T-cell (primary cell): Measurements from ENCODE around the gene ZKSCAN5. TPM values are rescaled to one million over a fixed set of nuclear protein-coding genes. Genes with fewer than 3 reads are reported as not detected.
"Not testable (repeated sequence)": the region's sequence is repeated elsewhere in the genome, so short reads cannot be mapped to it uniquely, and the experiment has no call there.

Experiments used
- ATAC-seq, 4 experiments: fragments of 200-7000 bp in 3 of 4; fragments of 150-1000 bp in 1 of 4; cut with Tn5 transposase; replicated peaks in 1 of 4; 1 replicate in 3 of 4; 2 replicates in 1 of 4; pipeline ENCODE4 v1.10.0; 2021; ENCODE audit warnings: moderate library complexity in 3 of 4, mild to moderate bottlenecking in 2 of 4, moderate number of reproducible peaks in 1 of 4
- CTCF ChIA-PET, 2 donors: fragments of 300-600 bp; sonication (Branson Sonifier 250); formaldehyde crosslinking; loops; one replicate each; lab custom pipeline; 2022; ENCODE audit warnings: antibody characterized with exemption in 2 of 2; lab: Charles Lee
- POLR2A ChIA-PET, 2 donors: fragments of 300-600 bp; sonication (Branson Sonifier 250); formaldehyde crosslinking; loops; one replicate each; lab custom pipeline; 2022; ENCODE audit warnings: antibody characterized with exemption in 2 of 2; lab: Charles Lee
- DNase-seq, 35 experiments: peaks; one replicate each; pipeline versions ENCODE4 v3.0.0 to v3.0.0-alpha.2; 2013 to 2023
- H3K27ac ChIP-seq: one replicate; pipeline ENCODE4 v1.5.1; 2013; ENCODE audit warnings: low read length
- H3K27me3 ChIP-seq, 2 experiments: replicated peaks in 1 of 2; 1 replicate in 1 of 2; 2 replicates in 1 of 2; pipeline versions ENCODE4 v1.6.1 to v1.7.0; 2013; ENCODE audit warnings: low read length in 1 of 2, mixed read lengths in 1 of 2; ENCODE audit not compliant: control insufficient read depth in 2 of 2, insufficient read depth in 2 of 2; ENCODE audit errors: extremely low read depth in 1 of 2
- H3K36me3 ChIP-seq, 2 donors: 1 replicate in 1 of 2; 2 replicates in 1 of 2; pipeline versions ENCODE4 v1.6.1 to v1.7.0; 2013; ENCODE audit warnings: low read length in 1 of 2; ENCODE audit not compliant: control insufficient read depth in 2 of 2, insufficient read depth in 1 of 2; ENCODE audit errors: extremely low read depth in 1 of 2
- H3K4me1 ChIP-seq, 2 experiments: 1 replicate in 1 of 2; 2 replicates in 1 of 2; pipeline versions ENCODE4 v1.6.1 to v1.7.0; 2013; ENCODE audit warnings: low read length in 2 of 2, mixed read lengths in 1 of 2; ENCODE audit not compliant: insufficient read depth in 2 of 2, control insufficient read depth in 1 of 2; ENCODE audit errors: extremely low read depth in 1 of 2
- H3K4me3 ChIP-seq, 2 donors: 1 replicate in 1 of 2; 2 replicates in 1 of 2; pipeline versions ENCODE4 v1.5.1 to v1.7.0; 2013; ENCODE audit warnings: mild to moderate bottlenecking in 2 of 2, low read length in 1 of 2, moderate library complexity in 1 of 2; ENCODE audit not compliant: control insufficient read depth in 1 of 2; ENCODE audit errors: extremely low read depth in 1 of 2
- H3K9me3 ChIP-seq: 2 replicates; pipeline ENCODE4 v1.7.0; 2013
- H3K27ac Mint-ChIP-seq, 2 donors: one replicate each; pipeline ENCODE4 v1.8.0; 2020 to 2021; ENCODE audit warnings: mild to moderate bottlenecking in 2 of 2, mixed read lengths in 2 of 2
- H3K27me3 Mint-ChIP-seq, 2 donors: one replicate each; pipeline ENCODE4 v1.8.0; 2021 to 2022; ENCODE audit warnings: mixed read lengths in 2 of 2
- H3K36me3 Mint-ChIP-seq: one replicate; pipeline ENCODE4 v1.8.0; 2021; ENCODE audit warnings: mixed read lengths
- H3K4me1 Mint-ChIP-seq, 3 donors: one replicate each; pipeline ENCODE4 v1.8.0; 2020 to 2022; ENCODE audit warnings: mixed read lengths in 3 of 3, mild to moderate bottlenecking in 1 of 3
- H3K4me3 Mint-ChIP-seq, 3 donors: one replicate each; pipeline ENCODE4 v1.8.0; 2020 to 2022; ENCODE audit warnings: mild to moderate bottlenecking in 3 of 3, mixed read lengths in 3 of 3, moderate library complexity in 3 of 3
- H3K9me3 Mint-ChIP-seq, 3 donors: one replicate each; pipeline ENCODE4 v1.8.0; 2020 to 2022; ENCODE audit warnings: mixed read lengths in 3 of 3
- WGBS: methylation state at CpG from one replicate; pipeline ENCODE4 v1.1.5; 2013; ENCODE audit warnings: missing lambda C conversion rate; ENCODE audit not compliant: insufficient coverage; 5-methylcytosine and 5-hydroxymethylcytosine counted together
- total RNA-seq, 35 experiments: library from RNA in 6 of 35; stranded (reverse) in 6 of 35; fragments of 120-200 nt in 1 of 35; gene quantifications; one replicate each; pipeline versions ENCODE4 v1.2.1 to v1.2.4 and lab custom pipeline; 2013 to 2026

ZKSCAN5 gene
- total RNA-seq, 5 donors from 2014 or later (not counting 1 experiment from before 2014, with no cell fraction given): 5.4 to 9.1 (median 8.2) TPM

DNA sequence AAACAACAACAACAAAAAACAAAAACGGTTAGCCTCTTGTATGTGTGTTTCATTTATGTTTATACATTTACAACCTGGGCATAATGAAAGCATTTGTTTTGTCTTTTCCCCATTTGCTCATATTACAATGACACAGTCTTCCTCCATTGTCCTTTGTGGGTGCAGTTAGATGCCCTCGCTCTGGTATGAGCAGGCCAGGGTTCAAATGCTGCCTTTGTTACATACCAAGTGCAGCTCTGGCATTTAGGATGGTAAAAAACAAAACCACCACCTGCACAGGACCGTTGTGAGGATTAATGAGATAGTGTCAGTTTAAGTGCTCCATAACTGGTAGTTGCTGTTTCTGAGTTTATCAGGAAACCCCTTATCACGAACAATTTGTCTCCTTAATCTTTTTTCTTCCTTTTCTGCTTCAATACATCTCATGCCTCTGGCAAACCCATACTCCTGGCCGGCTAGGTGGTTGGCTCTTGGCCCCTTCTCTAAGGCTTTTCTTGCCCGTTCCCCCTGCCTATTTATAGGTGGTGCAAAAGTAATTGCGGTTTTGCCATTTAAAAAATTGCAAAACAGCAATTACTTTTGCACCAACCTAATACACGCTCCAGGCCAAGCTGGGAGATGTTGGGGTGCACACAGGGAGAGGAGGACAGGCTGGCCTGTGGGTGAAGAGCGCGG, 75.0 kb downstream of the ZKSCAN5 start:
- Histone ChIP-seq H3K4me1 (peaks cover 0 to 15% of the 10 kb centered on the region in 2 experiments), H3K4me3 (peak overlapping the region; percentile 63 to 86), H3K27me3 (no peaks in the 10 kb centered on the region), H3K27ac (peak overlapping the region; percentile 6), H3K9me3 (no peaks in the 10 kb centered on the region), H3K36me3 (no peaks in the 10 kb centered on the region)
- no peaks in the 10 kb centered on the region for H3K36me3 Mint-ChIP-seq
- CTCF ChIA-PET: interaction anchor here in 1 of 2 donors (0.5 to 0.9 kb wide), 2 partner anchors 157 to 171 kb away, joined by 3 read pairs; partner anchors contain the start of gene PDAP1
- POLR2A ChIA-PET: interaction anchor here in 1 of 2 donors (0.6 kb wide), 1 partner anchor 8 kb away, joined by 4 read pairs; no protein-coding TSS in a partner anchor
- peaks cover 12 to 15% (median 14%) of the 10 kb centered on the region in 3 donors for H3K4me1 Mint-ChIP-seq
- ATAC-seq (no peak), DNase-seq (no peak)
- peak overlapping the region; percentile 82 to 91 (median 91) for H3K4me3 Mint-ChIP-seq
- no peaks in the 10 kb centered on the region for H3K9me3 Mint-ChIP-seq
- WGBS: 56% methylated on average over 3 of the region's 10 CpGs
- no peaks in the 10 kb centered on the region for H3K27me3 Mint-ChIP-seq
- peak overlapping the region; percentile 71 to 72 for H3K27ac Mint-ChIP-seq

DNA sequence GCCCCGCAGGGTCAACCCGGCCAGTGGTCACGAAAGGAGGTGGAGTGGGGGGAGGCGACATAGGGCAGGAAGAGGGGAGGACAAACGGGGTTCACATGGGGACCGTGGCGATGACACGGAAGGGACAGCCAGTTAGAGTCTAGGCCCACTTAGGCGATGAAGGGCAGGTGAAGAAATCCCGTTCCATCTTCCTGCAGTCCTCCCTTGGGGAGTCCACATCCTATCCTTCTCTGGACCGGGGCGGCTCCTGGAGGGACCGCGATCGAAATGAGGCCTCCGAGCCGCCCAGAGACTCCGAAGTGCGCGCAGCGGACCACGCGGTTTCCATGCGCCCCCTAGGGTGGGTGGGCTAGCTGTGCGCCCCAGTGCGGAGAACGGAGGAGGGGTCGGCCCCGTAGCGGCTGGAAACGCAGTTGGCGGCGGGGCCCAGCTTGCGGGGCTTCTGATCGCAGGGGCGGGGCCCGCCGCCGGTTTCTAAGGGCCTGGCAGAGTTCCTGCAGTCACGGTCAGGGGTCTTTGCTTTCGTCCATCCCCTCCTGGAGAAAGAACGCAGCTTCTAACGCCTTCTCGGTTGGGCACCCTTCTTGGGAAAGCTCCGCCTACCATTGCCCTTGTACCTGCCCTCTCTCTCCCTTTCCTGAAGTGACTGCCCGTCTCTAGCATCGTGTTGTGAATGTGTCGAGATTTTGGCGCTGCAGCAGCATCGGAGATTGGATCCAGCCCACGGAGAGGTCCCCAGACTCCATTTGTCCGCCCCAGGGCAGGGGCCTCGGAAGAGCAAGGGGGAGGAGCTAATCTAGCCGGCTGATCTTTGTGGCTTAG, 75.7 kb downstream of the ZKSCAN5 start:
- H3K27ac Mint-ChIP-seq: peak overlapping the region; percentile 76 to 81

DNA sequence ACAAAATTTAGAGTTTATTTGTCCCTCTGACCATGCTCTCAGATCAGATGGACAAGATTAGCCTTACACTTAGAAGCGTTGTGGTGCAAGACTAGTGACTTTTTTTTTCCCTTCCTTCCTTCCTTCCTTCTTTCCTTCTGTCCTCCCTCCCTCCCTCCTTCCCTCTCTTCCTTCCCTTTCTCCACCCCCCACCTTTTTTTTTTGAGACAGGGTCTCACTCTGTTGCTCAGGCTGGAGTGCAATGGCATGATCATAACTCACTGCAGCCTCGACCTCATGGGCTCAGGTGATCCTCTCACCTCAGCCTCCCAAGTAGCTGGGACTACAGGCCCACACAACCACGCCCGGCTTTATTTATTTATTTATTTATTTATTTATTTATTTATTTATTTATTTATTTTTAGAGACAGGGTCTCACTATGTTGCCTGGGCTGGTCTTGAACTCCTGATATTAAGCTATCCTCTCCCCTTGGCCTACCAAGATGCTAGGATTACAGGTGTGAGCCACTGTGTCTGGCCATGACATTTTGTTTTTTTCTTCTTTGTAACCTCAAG, 76.4 kb downstream of the ZKSCAN5 start:
- H3K27me3 ChIP-seq, H3K36me3 Mint-ChIP-seq, H3K9me3 ChIP-seq, DNase-seq, ATAC-seq, H3K9me3 Mint-ChIP-seq, H3K36me3 ChIP-seq, H3K27me3 Mint-ChIP-seq: not testable (repeated sequence)
- no CpG with 5 or more reads among the region's 4 CpGs for WGBS
- Mint-ChIP-seq H3K27ac (peak overlapping the region; percentile 76 to 81), H3K4me1 (peaks cover 12 to 15% (median 14%) of the 10 kb centered on the region in 3 donors), H3K4me3 (peak overlapping the region; percentile 82 to 91 (median 91))
- H3K4me3 ChIP-seq: peak overlapping the region; percentile 63 to 86
- ChIA-PET POLR2A (interaction anchor here (0.6 to 0.7 kb wide), 3 partner anchors 36 to 257 kb away, joined by 3 to 7 read pairs (median 4); partner anchors contain the start of gene ZSCAN25 (in 1 of the 2)), CTCF (interaction anchor here in 1 of 2 donors (0.5 kb wide), 1 partner anchor 21 kb away, joined by 4 read pairs; no protein-coding TSS in a partner anchor)
- H3K4me1 ChIP-seq: peaks cover 0 to 15% of the 10 kb centered on the region in 2 experiments
- peak overlapping the region; percentile 39 for H3K27ac ChIP-seq

More for the DNA sequence above, 75.7 kb downstream of the ZKSCAN5 start:
- H3K36me3 Mint-ChIP-seq: no peaks in the 10 kb centered on the region
- Histone ChIP-seq H3K4me1 (peaks cover 0 to 15% of the 10 kb centered on the region in 2 experiments), H3K27ac (peak overlapping the region; percentile 39), H3K36me3 (no peaks in the 10 kb centered on the region), H3K27me3 (no peaks in the 10 kb centered on the region), H3K4me3 (peak overlapping the region; percentile 63 to 86), H3K9me3 (no peaks in the 10 kb centered on the region)
- POLR2A ChIA-PET: interaction anchor here (0.6 to 0.7 kb wide), 4 partner anchors 9 to 257 kb away, joined by 3 to 7 read pairs (median 4); partner anchors contain the start of gene ZSCAN25 (in 1 of the 2)
- peaks cover 12 to 15% (median 14%) of the 10 kb centered on the region in 3 donors for H3K4me1 Mint-ChIP-seq
- peak; percentile 83 to 90 (median 85) for ATAC-seq
- peak overlapping the region; percentile 82 to 91 (median 91) for H3K4me3 Mint-ChIP-seq
- 2% methylated on average over 43 of the region's 54 CpGs for WGBS
- CTCF ChIA-PET: interaction anchor here in 1 of 2 donors (0.5 to 0.9 kb wide), 2 partner anchors 20 to 172 kb away, joined by 3 to 4 read pairs; partner anchors contain the start of gene PDAP1
- no peaks in the 10 kb centered on the region for H3K27me3 Mint-ChIP-seq
- DNase-seq: peak in 34 of 35 experiments; percentile 16 to 74 (median 50)
- H3K9me3 Mint-ChIP-seq: no peaks in the 10 kb centered on the region

Other genes starting within 250 kb of the ZKSCAN5 start
- gene MYH16, start 231.8 kb upstream of the ZKSCAN5 start, total RNA-seq: not detected
- gene ARPC1A, start 178.8 kb upstream of the ZKSCAN5 start, total RNA-seq: 10 to 100 TPM; 30.6 to 49.1 (median 40.4) TPM
- 100 to 1,000 TPM; 131 to 232 (median 203) TPM for gene ARPC1B, start 129.9 kb upstream of the ZKSCAN5 start, total RNA-seq
- gene PDAP1, start 96.1 kb upstream of the ZKSCAN5 start, total RNA-seq: 10 to 100 TPM; 48.1 to 75.7 (median 67.4) TPM
- 100 to 1,000 TPM in 1 of 5 donors, 10 to 100 TPM in 4; 63.2 to 127 (median 82.3) TPM for gene BUD31, start 95.7 kb upstream of the ZKSCAN5 start, total RNA-seq
- gene PTCD1, start 65.9 kb upstream of the ZKSCAN5 start, total RNA-seq: 10 to 100 TPM in 3 of 5 donors, 1 to 10 TPM in 2; 5.4 to 11.6 (median 10.5) TPM
- 10 to 100 TPM; 44.4 to 58.1 (median 52.3) TPM for gene CPSF4, start 65.7 kb upstream of the ZKSCAN5 start, total RNA-seq
- gene ATP5MF, start 38.5 kb upstream of the ZKSCAN5 start, total RNA-seq: 100 to 1,000 TPM in 4 of 5 donors, 10 to 100 TPM in 1; 68.1 to 145 (median 141) TPM
- 10 to 100 TPM; 17.0 to 24.8 (median 19.7) TPM for gene ZNF789, start 31.8 kb upstream of the ZKSCAN5 start, total RNA-seq
- gene ZNF394, start 4.4 kb upstream of the ZKSCAN5 start, total RNA-seq: 100 to 1,000 TPM in 3 of 5 donors, 10 to 100 TPM in 2; 88.4 to 188 (median 104) TPM
- gene FAM200A, start 47.5 kb downstream of the ZKSCAN5 start, total RNA-seq: 1 to 10 TPM; 2.8 to 8.9 (median 8.5) TPM
- 100 to 1,000 TPM; 145 to 163 (median 157) TPM for gene ZNF655, start 54.0 kb downstream of the ZKSCAN5 start, total RNA-seq
- 1 to 10 TPM in 4 of 5 donors, under 1 TPM in 1; 0.85 to 2.6 (median 1.1) TPM for gene TMEM225B, start 93.6 kb downstream of the ZKSCAN5 start, total RNA-seq
- 10 to 100 TPM; 43.1 to 50.3 (median 49.8) TPM for gene ZSCAN25, start 112.3 kb downstream of the ZKSCAN5 start, total RNA-seq
- gene CYP3A5, start 175.3 kb downstream of the ZKSCAN5 start, total RNA-seq: under 1 TPM in 3 of 5 donors, not detected in 2; 0.22 to 0.58 (median 0.46) TPM
- gene CYP3A7, start 230.5 kb downstream of the ZKSCAN5 start, total RNA-seq: not detected